ENCODE measurements around the gene UBE2H. TPM values are rescaled to one million over a fixed set of nuclear protein-coding genes. Genes with fewer than 3 reads are reported as not detected.

UBE2H gene
- total and polyA plus RNA-seq, 10 of the 15 experiments (the other 5 are each of a cell fraction or from before 2014, with no cell fraction given), result 15.6 to 75.5 (median 32.8) TPM

DNA sequence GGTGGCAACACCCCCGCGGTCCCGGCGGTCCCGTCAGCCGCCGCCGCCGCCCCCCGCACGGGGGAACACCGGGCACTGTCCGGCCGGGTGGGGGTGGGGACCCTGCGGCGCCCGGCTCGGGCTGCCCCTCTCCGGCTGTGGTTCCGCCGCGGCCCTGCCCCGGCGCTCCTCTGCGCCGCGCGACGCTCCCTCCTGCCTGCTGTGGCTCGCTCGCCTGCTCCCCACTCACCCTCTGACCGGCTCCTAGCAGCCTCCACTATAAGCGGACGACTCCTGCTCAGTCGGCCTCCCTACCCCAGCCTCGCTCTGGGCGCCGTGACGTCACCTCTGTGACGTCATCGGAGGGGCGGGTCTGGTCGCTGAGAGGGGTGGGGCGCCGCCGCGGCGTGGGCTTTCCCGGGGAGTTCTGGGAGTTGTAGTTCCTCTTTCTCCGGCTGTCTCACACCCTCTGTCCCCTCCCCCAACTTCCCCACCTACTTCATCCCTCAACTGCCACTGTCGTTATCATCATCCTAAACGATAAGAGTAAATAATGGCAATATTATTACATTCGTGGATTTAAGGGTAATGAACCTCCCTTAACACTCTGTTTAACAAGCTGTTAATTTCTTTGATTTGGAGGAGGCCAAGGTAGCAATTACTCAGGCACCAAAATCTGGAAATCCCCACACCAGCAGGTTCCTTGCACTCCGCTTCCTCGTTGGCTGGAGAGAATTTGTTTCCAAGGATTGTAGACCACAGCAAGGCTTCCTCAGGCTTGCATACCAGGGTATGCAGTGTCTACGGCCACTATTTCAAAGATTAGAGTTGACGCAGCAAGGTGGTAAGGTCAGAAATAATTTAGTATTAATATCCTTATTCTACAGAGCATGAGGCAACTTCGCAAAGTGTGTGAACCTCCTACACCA, at the start of gene UBE2H (continued):
- TF ChIP-seq RELA (IDR thresholded peaks at IDR 0.05; ENCODE audit: borderline replicate concordance, partially characterized antibody) (peak; percentile 83), HDAC6 (IDR thresholded peaks at IDR 0.05; ENCODE audit: unreplicated experiment) (no peak), POU2F2 (IDR thresholded peaks at IDR 0.05; ENCODE audit: borderline replicate concordance, low read depth, low read length) (peak; percentile 16; the same call in 1 of the 3 replicates), LARP7 (IDR thresholded peaks at IDR 0.05) (peak; percentile 95), ZNF207 (IDR thresholded peaks at IDR 0.05; ENCODE audit: borderline replicate concordance) (peak; percentile 69), YBX1 (IDR thresholded peaks at IDR 0.05) (0 out of 2 replicates have a peak, but pooled peaks have one; percentile 11), SMAD1 (IDR thresholded peaks at IDR 0.05; ENCODE audit: low read depth, partially characterized antibody) (no peak), ZNF217 (IDR thresholded peaks at IDR 0.05) (peak; percentile 80; the same call in 1 of the 2 replicates), SUPT20H (IDR thresholded peaks at IDR 0.05; ENCODE audit: borderline replicate concordance, control insufficient read depth, low read depth, low read length) (no peak), NFIC (IDR thresholded peaks at IDR 0.05; ENCODE audit: low read depth, low read length) (no peak), STAT1 (conservative IDR thresholded peaks at IDR 0.05) (no peak), CHD1 (IDR thresholded peaks at IDR 0.05; ENCODE audit: low read depth, low read length) (0 out of 2 replicates have a peak, but pooled peaks have one; percentile 34), GATAD2B (conservative IDR thresholded peaks at IDR 0.05; ENCODE audit: low read depth) (peak; percentile 95; the same call in 1 of the 2 replicates), PML (IDR thresholded peaks at IDR 0.05; ENCODE audit: low read length) (no peak), DPF2 (IDR thresholded peaks at IDR 0.05) (peak; percentile 95; the same call in 1 of the 2 replicates), SPI1 (IDR thresholded peaks at IDR 0.05; ENCODE audit: borderline replicate concordance, insufficient read depth, low read depth, low read length) (no peak), NR2C1 (IDR thresholded peaks at IDR 0.05) (peak; percentile 1; the same call in 1 of the 2 replicates), TARDBP (IDR thresholded peaks at IDR 0.05; ENCODE audit: borderline replicate concordance) (0 out of 2 replicates have a peak, but pooled peaks have one; percentile 76), MEF2A (IDR thresholded peaks at IDR 0.05; ENCODE audit: insufficient read depth, low read depth, low read length) (no peak), HDAC2 (IDR thresholded peaks at IDR 0.05) (no peak), TAF1 (IDR thresholded peaks at IDR 0.05; ENCODE audit: borderline replicate concordance, low read depth, low read length) (peak; percentile 78)
- TF ChIP-seq, protein P1, sequence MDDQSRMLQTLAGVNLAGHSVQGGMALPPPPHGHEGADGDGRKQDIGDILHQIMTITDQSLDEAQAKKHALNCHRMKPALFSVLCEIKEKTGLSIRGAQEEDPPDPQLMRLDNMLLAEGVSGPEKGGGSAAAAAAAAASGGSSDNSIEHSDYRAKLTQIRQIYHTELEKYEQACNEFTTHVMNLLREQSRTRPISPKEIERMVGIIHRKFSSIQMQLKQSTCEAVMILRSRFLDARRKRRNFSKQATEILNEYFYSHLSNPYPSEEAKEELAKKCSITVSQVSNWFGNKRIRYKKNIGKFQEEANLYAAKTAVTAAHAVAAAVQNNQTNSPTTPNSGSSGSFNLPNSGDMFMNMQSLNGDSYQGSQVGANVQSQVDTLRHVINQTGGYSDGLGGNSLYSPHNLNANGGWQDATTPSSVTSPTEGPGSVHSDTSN (IDR thresholded peaks at IDR 0.05; ENCODE audit: insufficient replicate concordance, low read depth, low read length), result no peak
- TF ChIP-seq, protein P2, sequence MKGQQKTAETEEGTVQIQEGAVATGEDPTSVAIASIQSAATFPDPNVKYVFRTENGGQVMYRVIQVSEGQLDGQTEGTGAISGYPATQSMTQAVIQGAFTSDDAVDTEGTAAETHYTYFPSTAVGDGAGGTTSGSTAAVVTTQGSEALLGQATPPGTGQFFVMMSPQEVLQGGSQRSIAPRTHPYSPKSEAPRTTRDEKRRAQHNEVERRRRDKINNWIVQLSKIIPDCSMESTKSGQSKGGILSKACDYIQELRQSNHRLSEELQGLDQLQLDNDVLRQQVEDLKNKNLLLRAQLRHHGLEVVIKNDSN (IDR thresholded peaks at IDR 0.05; ENCODE audit: borderline replicate concordance, extremely low read length, insufficient read depth, low read depth, low read length), result no peak
- TF ChIP-seq, protein P3, sequence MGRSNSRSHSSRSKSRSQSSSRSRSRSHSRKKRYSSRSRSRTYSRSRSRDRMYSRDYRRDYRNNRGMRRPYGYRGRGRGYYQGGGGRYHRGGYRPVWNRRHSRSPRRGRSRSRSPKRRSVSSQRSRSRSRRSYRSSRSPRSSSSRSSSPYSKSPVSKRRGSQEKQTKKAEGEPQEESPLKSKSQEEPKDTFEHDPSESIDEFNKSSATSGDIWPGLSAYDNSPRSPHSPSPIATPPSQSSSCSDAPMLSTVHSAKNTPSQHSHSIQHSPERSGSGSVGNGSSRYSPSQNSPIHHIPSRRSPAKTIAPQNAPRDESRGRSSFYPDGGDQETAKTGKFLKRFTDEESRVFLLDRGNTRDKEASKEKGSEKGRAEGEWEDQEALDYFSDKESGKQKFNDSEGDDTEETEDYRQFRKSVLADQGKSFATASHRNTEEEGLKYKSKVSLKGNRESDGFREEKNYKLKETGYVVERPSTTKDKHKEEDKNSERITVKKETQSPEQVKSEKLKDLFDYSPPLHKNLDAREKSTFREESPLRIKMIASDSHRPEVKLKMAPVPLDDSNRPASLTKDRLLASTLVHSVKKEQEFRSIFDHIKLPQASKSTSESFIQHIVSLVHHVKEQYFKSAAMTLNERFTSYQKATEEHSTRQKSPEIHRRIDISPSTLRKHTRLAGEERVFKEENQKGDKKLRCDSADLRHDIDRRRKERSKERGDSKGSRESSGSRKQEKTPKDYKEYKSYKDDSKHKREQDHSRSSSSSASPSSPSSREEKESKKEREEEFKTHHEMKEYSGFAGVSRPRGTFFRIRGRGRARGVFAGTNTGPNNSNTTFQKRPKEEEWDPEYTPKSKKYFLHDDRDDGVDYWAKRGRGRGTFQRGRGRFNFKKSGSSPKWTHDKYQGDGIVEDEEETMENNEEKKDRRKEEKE (IDR thresholded peaks at IDR 0.05), result no peak
- TF ChIP-seq, protein P4, sequence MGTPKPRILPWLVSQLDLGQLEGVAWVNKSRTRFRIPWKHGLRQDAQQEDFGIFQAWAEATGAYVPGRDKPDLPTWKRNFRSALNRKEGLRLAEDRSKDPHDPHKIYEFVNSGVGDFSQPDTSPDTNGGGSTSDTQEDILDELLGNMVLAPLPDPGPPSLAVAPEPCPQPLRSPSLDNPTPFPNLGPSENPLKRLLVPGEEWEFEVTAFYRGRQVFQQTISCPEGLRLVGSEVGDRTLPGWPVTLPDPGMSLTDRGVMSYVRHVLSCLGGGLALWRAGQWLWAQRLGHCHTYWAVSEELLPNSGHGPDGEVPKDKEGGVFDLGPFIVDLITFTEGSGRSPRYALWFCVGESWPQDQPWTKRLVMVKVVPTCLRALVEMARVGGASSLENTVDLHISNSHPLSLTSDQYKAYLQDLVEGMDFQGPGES (IDR thresholded peaks at IDR 0.05), result no peak

Measured in GM12878 (cell line).